SJCRH30 (cell line): ENCODE results near the gene HNRNPA1L2. TPM values are rescaled to one million over a fixed set of nuclear protein-coding genes. Genes with fewer than 3 reads are reported as not detected.
"Not testable (repeated sequence)": the region's sequence is repeated elsewhere in the genome, so short reads cannot be mapped to it uniquely, and the experiment has no call there.

Experiments
- DNase-seq, 2 experiments: peaks; one replicate each; pipeline ENCODE4 v3.0.0-alpha.2; 2015 to 2020
- H3K27ac ChIP-seq: fragments of 250-450 bp; sonication (Bioruptor Pico); 2 replicates; pipeline ENCODE4 v1.5.1; 2020; ENCODE audit warnings: mild to moderate bottlenecking, moderate library complexity
- H3K27me3 ChIP-seq: fragments of 250-450 bp; sonication (Bioruptor Pico); 2 replicates; pipeline ENCODE4 v1.5.1; 2020; ENCODE audit warnings: mild to moderate bottlenecking, moderate library complexity
- H3K36me3 ChIP-seq: fragments of 250-450 bp; sonication (Bioruptor Pico); 2 replicates; pipeline ENCODE4 v1.5.1; 2020; ENCODE audit warnings: mild to moderate bottlenecking, moderate library complexity
- H3K4me1 ChIP-seq: fragments of 250-450 bp; sonication (Bioruptor Pico); 2 replicates; pipeline ENCODE4 v1.5.1; 2020; ENCODE audit warnings: mild to moderate bottlenecking, moderate library complexity
- H3K4me3 ChIP-seq: fragments of 250-450 bp; sonication (Bioruptor Pico); 2 replicates; pipeline ENCODE4 v1.5.1; 2020; ENCODE audit warnings: mild to moderate bottlenecking, moderate library complexity
- H3K9me3 ChIP-seq: fragments of 250-450 bp; sonication (Bioruptor Pico); replicated peaks from 2 replicates; pipeline ENCODE4 v1.5.1; 2020; ENCODE audit warnings: mild to moderate bottlenecking, moderate library complexity
- total RNA-seq: library from RNA; depleted of rRNA; stranded (reverse); fragments of >200 nt; shearing (Covaris generic); gene quantifications from 2 replicates; pipeline ENCODE4 v1.2.3, GENCODE V29; 2014

Gene HNRNPA1L2
- total RNA-seq, 1 experiment from 2014 or later, result 9.6 TPM

- H3K9me3 ChIP-seq, result no peaks in the 10 kb centered on the region
- H3K36me3 ChIP-seq, result no peaks in the 10 kb centered on the region
- no peak overlapping the region for H3K27ac ChIP-seq
- no peak overlapping the region for H3K4me3 ChIP-seq
- peak; percentile 16 to 48 for DNase-seq
- no peaks in the 10 kb centered on the region for H3K27me3 ChIP-seq
- no peaks in the 10 kb centered on the region for H3K4me1 ChIP-seq
Measured at GRCh38 chr13:52615812-52616211, 26.4 kb upstream of the HNRNPA1L2 start.

- Histone ChIP-seq H3K27ac (peak overlapping the region; percentile 31; the same call in 1 of the 2 replicates), H3K9me3 (no peaks in the 10 kb centered on the region), H3K27me3 (no peaks in the 10 kb centered on the region), H3K36me3 (0 out of 2 replicates have a peak, but pooled peaks cover 1% of the 10 kb centered on the region), H3K4me1 (no peaks in the 10 kb centered on the region), H3K4me3 (peak overlapping the region; percentile 84)
- peak; percentile 90 to 92 for DNase-seq
Measured at GRCh38 chr13:52617070-52618060, 24.9 kb upstream of the HNRNPA1L2 start.

- not testable (repeated sequence) for H3K4me3 ChIP-seq, H3K27me3 ChIP-seq, H3K9me3 ChIP-seq, DNase-seq, H3K36me3 ChIP-seq, H3K27ac ChIP-seq, H3K4me1 ChIP-seq
Measured at GRCh38 chr13:52631083-52631690, 11.0 kb upstream of the HNRNPA1L2 start.

- Histone ChIP-seq H3K36me3 (peaks cover 10% of the 10 kb centered on the region), H3K4me3 (no peak overlapping the region)
- no peak for DNase-seq
Measured at GRCh38 chr13:52638666-52639328, 3.4 kb upstream of the HNRNPA1L2 start.

GRCh38 chr13:52644108-52644507, 1.9 kb downstream of the HNRNPA1L2 start:
- Histone ChIP-seq H3K4me1 (no peaks in the 10 kb centered on the region), H3K27me3 (no peaks in the 10 kb centered on the region), H3K4me3 (no peak overlapping the region), H3K9me3 (no peaks in the 10 kb centered on the region), H3K36me3 (peaks cover 3% of the 10 kb centered on the region; the same call in 1 of the 2 replicates), H3K27ac (no peak overlapping the region)
- DNase-seq, result no peak

More at GRCh38 chr13:52638666-52639328, 3.4 kb upstream of the HNRNPA1L2 start:
- no peak overlapping the region for H3K27ac ChIP-seq
- no peaks in the 10 kb centered on the region for H3K27me3 ChIP-seq
- no peaks in the 10 kb centered on the region for H3K9me3 ChIP-seq
- H3K4me1 ChIP-seq, result no peaks in the 10 kb centered on the region

GRCh38 chr13:52646967-52647366, 4.7 kb downstream of the HNRNPA1L2 start:
- no peak for DNase-seq

GRCh38 chr13:52650731-52651130, 8.5 kb downstream of the HNRNPA1L2 start:
- Histone ChIP-seq H3K4me1 (no peaks in the 10 kb centered on the region), H3K36me3 (0 out of 2 replicates have a peak, but pooled peaks cover 8% of the 10 kb centered on the region), H3K27ac (no peak overlapping the region), H3K9me3 (no peaks in the 10 kb centered on the region), H3K27me3 (no peaks in the 10 kb centered on the region), H3K4me3 (peak overlapping the region; percentile 66)
- DNase-seq, result no peak

More at GRCh38 chr13:52646967-52647366, 4.7 kb downstream of the HNRNPA1L2 start:
- H3K4me3 ChIP-seq, result no peak overlapping the region
- H3K36me3 ChIP-seq, result peaks cover 10% of the 10 kb centered on the region; the same call in 1 of the 2 replicates
- H3K4me1 ChIP-seq, result no peaks in the 10 kb centered on the region
- no peak overlapping the region for H3K27ac ChIP-seq
- H3K27me3 ChIP-seq, result no peaks in the 10 kb centered on the region
- H3K9me3 ChIP-seq, result no peaks in the 10 kb centered on the region

- H3K36me3 ChIP-seq, result peaks cover 8% of the 10 kb centered on the region; the same call in 1 of the 2 replicates
- no peaks in the 10 kb centered on the region for H3K4me1 ChIP-seq
- no peaks in the 10 kb centered on the region for H3K27me3 ChIP-seq
- DNase-seq, result no peak
- no peaks in the 10 kb centered on the region for H3K9me3 ChIP-seq
- H3K4me3 ChIP-seq, result peak overlapping the region; percentile 66
- peak overlapping the region; percentile 97 for H3K27ac ChIP-seq
Measured at GRCh38 chr13:52651897-52652195, 9.6 kb downstream of the HNRNPA1L2 start.

- peak; percentile 97 to 98 for DNase-seq
- Histone ChIP-seq H3K27me3 (no peaks in the 10 kb centered on the region), H3K4me1 (no peaks in the 10 kb centered on the region), H3K27ac (peak within 1 kb of the TSS; percentile 97), H3K36me3 (peaks cover 9% of the 10 kb centered on the region), H3K9me3 (no peaks in the 10 kb centered on the region), H3K4me3 (peak within 1 kb of the TSS; percentile 66)
Measured at GRCh38 chr13:52652196-52652979, 10.2 kb downstream of the HNRNPA1L2 start, which contains the start of gene SUGT1. TSS of gene SUGT1 (plus strand) at chr13:52652836. CDS start at chr13:52652921, 85 bp downstream.

- no peaks in the 10 kb centered on the region for H3K4me1 ChIP-seq
- H3K27ac ChIP-seq, result peak overlapping the region; percentile 97
- no peaks in the 10 kb centered on the region for H3K9me3 ChIP-seq
- DNase-seq, result no peak
- H3K27me3 ChIP-seq, result no peaks in the 10 kb centered on the region
- peaks cover 14% of the 10 kb centered on the region for H3K36me3 ChIP-seq
- peak overlapping the region; percentile 66 for H3K4me3 ChIP-seq
Measured at GRCh38 chr13:52652980-52653303, 10.7 kb downstream of the HNRNPA1L2 start.

- Histone ChIP-seq H3K4me3 (no peak overlapping the region), H3K27me3 (no peaks in the 10 kb centered on the region), H3K9me3 (no peaks in the 10 kb centered on the region), H3K4me1 (no peaks in the 10 kb centered on the region), H3K27ac (no peak overlapping the region), H3K36me3 (peaks cover 59% of the 10 kb centered on the region)
- DNase-seq, result no peak
Measured at GRCh38 chr13:52659340-52659739, 17.1 kb downstream of the HNRNPA1L2 start.

GRCh38 chr13:52664272-52664671, 22.0 kb downstream of the HNRNPA1L2 start:
- H3K4me1 ChIP-seq, result no peaks in the 10 kb centered on the region
- H3K27ac ChIP-seq, result no peak overlapping the region
- H3K36me3 ChIP-seq, result peaks cover 77% of the 10 kb centered on the region

GRCh38 chr13:52665325-52665724, 23.1 kb downstream of the HNRNPA1L2 start:
- peak in 1 of 2 experiments; percentile 39 for DNase-seq
- Histone ChIP-seq H3K27ac (no peak overlapping the region), H3K4me1 (no peaks in the 10 kb centered on the region), H3K36me3 (peaks cover 79% of the 10 kb centered on the region), H3K27me3 (no peaks in the 10 kb centered on the region), H3K4me3 (no peak overlapping the region), H3K9me3 (no peaks in the 10 kb centered on the region)

More at GRCh38 chr13:52664272-52664671, 22.0 kb downstream of the HNRNPA1L2 start:
- Histone ChIP-seq H3K4me3 (no peak overlapping the region), H3K9me3 (no peaks in the 10 kb centered on the region), H3K27me3 (no peaks in the 10 kb centered on the region)
- no peak for DNase-seq

GRCh38 chr13:52669677-52670076, 27.4 kb downstream of the HNRNPA1L2 start:
- Histone ChIP-seq H3K4me1 (no peaks in the 10 kb centered on the region), H3K9me3 (no peaks in the 10 kb centered on the region), H3K4me3 (no peak overlapping the region), H3K27ac (no peak overlapping the region), H3K27me3 (no peaks in the 10 kb centered on the region), H3K36me3 (peaks cover 58% of the 10 kb centered on the region)
- no peak for DNase-seq
